HG02798 (cell line): ENCODE measurements around the gene NEU2.
"Not testable (repeated sequence)": the region's sequence is repeated elsewhere in the genome, so short reads cannot be mapped to it uniquely, and the experiment has no call there.

Experiments
- ATAC-seq: cut with Tn5 transposase; IDR thresholded peaks from one replicate; pipeline ENCODE4 v1.9.1; 2021; ENCODE audit warnings: mild to moderate bottlenecking; ENCODE audit not compliant: unreplicated experiment, poor library complexity

Gene NEU2

DNA sequence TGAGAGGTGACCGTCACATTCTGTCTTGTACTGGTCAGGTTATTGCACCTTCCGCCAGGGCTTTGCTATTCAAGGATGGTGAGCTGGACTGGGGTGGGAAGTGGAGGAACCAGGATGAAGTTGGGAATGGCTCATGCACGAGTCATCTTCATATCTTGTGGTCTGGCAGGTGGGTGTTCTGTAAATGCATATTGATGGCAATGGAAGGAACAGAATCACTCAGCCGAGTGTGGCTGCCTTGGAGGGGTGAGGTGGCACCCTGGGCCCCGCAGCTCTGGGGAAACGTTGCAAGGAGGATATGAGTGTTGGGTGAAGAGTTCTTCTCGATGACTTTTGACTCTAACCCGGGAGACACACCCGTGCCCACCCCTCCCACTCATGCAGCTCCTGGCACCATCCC is 1.2 kb downstream of the NEU2 start:
- no peak for ATAC-seq

DNA sequence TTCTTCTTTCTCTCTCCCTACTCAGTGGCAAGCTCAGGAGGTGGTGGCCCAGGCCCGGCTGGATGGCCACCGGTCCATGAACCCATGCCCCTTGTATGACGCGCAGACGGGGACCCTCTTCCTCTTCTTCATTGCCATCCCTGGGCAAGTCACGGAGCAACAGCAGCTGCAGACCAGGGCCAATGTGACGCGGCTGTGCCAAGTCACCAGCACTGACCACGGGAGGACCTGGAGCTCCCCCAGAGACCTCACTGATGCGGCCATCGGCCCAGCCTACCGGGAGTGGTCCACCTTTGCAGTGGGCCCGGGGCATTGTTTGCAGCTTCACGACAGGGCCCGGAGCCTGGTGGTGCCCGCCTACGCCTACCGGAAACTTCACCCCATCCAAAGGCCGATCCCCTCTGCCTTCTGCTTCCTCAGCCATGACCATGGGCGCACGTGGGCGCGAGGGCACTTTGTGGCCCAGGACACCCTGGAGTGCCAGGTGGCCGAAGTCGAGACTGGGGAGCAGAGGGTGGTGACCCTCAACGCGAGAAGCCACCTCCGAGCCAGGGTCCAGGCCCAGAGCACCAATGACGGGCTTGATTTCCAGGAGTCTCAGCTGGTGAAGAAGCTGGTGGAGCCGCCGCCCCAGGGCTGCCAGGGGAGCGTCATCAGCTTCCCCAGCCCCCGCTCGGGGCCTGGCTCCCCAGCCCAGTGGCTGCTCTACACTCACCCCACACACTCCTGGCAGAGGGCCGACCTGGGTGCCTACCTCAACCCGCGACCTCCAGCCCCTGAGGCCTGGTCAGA is 1.8 kb downstream of the NEU2 start:
- no peak for ATAC-seq

DNA sequence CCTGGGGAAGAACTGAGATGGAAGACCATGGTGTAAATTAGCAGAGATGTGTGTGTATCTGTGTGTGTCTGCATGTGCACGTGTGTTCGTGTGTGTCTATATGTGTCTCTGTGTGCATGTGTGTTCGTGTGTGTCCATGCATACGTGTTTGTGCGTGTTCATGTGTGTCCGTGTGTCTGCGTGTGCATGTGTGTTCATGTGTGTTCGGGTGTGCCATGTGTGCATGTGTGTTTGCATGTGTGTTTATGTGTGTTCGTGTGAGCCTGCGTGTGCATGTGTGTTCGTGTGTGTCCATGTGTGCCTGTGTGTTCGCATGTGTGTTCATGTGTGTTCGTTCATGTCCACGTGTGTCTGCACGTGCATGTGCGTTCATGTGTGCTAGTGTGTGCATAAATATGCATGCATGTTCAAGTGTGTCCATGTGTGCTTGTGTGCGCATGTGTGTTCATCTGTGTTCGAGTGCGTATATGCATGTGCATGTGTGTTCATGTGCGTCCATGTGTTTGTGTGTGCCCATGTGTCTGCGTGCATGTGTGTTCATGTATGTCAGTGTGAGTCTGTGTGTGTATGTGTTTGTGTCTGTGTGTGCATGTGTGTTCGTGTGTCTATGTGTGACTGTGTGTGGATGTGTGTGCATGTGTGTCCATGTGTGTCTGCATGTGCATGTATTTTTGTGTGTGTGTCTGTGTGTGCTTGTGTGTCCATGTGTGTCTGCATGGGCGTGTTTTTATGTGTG is 3.1 kb downstream of the NEU2 start:
- no peak for ATAC-seq

DNA sequence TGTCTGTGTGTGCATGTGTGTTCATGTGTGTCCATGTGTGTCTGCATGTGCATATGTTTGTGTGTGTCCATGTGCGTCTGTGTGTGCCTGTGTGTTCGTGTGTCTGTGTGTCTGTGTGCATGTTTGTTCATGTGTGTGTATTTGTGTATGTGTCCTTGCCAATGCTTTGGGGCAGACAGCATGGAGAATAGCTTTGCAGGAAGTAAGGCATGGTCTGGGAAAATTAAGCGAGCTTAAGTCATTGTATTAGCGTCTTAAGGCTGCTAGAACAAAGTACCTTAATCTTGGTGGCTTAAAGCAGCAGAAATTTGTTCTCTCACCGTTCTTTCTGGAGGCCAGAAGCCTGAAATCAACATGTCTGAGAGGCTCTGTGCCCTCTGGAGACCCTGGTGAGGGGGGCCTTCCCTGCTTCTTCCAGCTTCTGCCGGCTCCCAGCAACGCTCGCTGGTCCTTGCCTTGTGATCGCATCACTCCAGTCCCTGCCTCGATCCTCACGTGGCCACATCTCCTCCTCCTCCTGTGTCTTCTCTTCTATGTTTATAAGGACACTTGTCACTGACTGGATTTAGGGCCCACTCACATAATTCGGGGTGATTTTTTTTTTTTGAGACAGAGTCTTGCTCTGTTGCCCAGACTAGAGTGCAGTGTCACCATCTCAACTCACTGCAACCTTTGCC is 3.8 kb downstream of the NEU2 start:
- no peak for ATAC-seq

DNA sequence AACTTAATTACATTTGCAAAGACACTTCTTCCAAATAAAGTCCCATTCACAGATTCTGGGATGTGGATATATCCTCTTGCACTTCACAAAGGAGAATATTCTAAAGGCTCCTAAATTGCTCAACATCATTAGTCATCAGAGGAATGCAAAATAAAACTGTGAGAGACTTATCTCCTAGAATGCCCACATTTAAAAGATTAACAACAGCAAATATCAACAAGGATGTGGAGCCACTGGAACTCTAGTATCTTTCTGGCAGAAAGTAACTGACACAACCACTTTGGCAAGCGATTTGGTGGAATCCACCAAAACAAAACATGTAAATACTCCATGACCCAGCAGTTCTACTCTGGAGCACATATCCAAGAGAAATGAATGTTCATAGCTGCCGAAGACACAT is 4.6 kb downstream of the NEU2 start:
- no peak for ATAC-seq

DNA sequence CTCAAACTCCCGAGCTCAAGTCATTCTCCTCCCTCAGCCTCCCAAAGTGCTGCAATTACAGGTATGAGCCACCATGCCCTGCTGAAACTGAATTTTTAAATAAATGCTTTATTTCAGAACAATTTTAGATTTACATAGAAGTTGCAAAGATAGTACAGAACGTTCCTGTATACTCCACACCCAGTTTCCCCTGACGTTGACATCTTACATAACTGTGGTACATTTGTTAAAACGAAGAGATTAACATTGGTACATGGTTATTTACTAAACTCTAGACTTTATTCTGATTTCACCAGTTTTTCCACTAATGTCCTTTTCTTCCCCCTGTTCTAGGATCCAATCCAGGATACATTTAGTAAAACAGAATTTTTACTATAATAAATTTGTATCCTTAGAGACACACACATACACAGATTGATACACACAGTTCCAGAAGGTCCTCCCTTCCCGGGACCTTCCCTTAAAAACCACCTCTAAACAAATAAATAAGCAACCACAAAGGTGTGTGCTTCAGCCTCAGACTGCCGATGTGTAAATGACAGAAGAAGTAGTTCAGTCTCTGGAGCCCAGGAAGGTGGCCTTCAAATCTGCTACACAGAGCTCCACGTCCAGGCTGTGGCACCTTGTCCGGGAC is 6.9 kb downstream of the NEU2 start:
- no peak for ATAC-seq

DNA sequence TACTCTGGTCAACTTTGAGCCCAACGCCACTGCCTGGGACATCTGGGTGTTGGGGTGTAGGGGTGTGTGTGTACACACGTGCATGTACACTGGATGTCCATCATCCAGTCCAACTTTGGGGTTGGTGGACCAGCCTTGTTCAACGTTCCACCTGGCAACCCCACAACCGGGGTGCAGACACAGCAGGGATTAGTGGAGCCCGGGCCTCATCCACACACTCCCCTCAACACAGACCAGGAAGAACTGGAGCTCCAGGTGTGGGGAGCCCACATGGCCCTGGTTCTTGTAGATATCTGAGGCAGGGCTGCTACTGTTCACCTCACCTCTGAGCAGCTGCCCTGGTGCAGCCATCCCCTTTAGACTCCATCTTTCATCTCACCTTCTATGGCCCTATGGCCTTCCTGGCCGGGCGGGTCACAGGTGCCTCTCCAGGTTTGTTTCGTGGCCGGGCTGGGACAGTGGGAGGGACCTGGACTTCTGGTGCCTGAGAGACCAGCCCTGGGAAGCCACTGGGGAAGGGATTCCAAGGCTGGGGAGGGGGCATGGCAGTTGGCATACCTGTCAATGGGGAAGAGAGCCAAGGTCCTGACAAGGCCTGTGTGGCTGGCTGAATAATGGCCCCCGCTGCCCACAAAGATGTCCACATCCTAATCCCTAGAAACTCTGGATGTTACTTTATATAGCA is 7.5 kb downstream of the NEU2 start:
- no peak for ATAC-seq

DNA sequence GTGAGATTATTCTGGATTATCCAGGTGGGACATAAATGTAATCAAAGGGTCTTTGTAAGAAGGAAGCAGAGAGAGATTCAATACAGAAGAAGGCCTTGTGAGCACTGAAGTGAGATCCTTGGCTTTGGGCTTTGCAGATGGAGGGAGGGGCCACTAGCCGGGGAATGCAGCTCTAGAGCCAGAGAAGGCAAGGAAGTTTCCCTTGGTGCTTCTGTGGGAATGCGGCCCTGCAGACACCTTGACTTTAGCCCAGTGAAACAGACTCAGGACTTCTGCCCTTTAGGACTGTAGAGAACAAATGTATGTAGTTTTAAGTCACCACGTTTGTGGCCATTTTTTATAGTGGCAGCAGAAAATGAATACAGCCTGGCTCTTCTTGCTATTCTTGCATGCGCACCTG is 8.1 kb downstream of the NEU2 start:
- ATAC-seq, result no peak

DNA sequence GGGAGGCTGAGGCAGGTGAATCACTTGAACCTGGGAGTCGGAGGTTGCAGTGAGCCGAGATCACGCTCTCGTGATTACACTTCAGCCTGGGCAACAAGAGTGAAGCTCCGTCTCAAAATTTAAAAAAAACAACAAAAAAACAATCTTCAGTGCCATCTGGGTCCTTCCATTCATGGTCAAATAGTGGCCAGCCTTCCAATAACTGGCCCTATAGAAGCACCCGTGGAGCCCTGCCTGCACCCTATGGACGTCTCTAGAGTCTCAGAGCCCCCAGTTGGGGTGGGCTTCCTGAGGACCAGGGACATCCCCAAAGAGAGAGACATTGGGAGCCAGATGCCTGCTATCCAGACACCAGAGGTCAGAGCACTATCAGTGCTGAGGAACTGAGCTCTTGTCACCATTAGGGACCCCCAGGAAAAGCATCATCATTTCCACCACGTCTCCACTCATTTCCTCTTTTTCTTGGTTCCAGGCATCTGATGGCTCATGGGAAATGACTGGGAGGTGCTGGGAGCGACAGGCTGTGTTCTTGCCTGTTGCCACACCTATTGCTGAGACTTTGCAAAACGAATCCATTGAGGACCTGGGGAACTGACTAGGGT is 9.4 kb downstream of the NEU2 start:
- ATAC-seq, result no peak

DNA sequence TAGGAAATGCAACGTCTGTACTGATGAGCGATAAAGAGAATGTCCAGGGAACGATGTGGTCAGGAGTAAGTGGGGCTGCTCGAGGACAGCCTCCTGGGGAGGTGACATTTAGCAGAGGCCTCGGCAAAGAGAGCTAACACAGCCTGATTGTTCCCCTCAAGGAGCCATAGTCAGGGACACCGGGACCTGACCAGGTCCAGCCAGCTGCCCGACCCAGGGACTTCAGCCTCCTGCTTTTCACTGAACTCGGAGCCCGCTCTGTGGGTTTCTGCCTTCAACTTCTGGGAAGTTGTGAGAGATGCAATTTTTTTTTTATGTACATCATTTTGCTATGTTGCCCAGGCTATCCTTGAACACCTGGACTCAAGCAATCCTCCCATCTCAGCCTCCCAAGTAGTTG is 10.1 kb downstream of the NEU2 start:
- no peak for ATAC-seq

DNA sequence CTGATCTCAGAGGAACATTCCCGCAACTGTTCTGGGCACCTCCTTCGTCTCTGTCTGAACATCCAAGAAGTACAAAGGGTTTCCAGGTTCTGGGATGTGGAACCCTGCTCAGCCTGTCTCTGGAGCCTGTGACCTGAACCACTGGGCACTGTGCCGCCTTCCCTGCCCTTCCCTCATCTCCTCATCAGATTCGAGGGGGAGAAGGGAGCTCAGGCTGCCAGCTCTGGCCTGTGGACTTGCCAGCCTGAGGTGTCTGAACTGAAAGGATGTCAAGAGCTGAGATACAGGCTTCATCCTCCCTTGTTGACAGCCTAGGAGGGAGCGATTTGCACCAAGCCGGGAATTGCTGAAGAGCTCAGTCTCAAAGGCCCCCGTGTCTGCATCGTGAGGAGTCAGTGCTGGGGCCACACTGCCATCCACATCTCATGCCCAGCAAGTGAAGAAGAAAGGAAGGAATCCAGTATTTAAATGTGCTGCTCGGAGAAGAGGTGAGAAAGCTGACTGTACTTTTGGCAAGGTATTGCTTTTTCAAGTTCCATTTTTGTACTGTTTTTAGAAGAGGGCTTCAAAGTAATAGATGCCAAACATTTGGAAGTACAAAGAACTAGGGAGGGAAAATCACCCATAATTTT is 12.6 kb downstream of the NEU2 start:
- ATAC-seq, result no peak

DNA sequence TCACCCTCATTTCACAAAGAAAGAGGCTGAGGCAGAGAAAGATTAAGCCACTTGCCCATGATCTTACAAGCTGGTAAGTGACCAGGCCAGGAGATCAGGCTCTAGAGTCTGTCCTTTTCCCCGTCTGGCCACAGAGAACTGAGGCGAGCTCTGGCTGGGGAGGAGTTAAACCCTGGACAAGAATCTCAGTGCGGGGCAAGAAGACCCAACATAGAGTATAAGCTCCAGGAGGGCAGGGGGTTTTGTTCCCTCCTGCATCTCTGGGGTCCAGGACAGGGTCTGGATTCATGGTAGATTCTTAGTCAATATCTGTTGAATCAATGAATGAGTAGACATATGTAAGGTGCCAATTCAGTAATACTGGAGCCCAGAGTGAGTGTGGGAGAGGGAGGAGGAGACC is 14.7 kb downstream of the NEU2 start:
- no peak for ATAC-seq

DNA sequence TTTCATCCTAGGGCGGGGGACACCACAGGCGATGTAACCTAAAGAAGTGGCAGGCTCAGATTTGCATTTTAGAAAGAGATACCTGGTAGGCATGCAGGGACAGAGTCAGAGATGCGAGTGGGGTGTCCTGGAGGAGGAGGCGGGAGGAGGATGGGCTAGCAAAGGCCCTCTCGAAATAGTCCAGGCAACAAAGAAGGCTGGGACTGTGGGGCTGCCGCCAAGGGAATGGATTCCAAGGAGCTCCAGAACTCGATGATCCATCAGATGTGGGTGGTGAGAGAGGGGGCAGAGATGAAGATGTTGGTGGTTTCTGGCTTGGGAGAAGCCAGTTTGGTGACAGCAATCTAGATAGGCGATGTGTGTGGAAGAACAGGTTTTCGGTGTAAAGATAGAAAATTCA is 15.2 kb downstream of the NEU2 start:
- ATAC-seq, result no peak

DNA sequence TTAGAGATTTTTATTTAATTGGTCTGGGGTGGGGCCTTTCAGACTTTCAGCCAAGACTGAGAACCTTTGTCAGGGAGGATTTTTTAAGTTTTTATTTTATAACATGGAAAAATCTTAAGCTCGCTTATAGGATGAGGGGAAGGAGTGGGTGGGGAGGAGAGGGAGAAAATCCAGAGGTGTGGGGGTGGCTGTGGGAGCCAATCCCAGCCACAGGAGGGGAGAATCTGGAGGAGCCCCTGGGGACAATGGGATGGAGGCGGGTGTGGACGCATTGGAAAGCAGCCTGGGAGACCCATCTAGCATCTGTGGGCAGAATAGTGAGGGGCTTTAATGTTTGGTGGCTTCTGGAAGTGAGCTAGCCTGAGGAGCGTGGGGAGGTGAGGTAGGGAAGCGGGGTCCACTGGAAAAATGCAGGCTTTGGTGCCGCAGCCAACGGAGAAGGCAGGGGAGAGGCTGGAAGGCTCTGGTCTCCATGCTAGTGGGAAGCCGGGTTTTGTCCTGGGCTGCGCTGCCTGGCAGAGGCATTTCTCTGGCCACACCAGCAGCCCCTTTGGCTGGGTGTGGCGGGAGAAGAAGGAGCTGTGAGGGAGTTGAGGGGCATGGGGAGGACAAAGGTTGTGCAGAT is 16.2 kb downstream of the NEU2 start:
- no peak for ATAC-seq

DNA sequence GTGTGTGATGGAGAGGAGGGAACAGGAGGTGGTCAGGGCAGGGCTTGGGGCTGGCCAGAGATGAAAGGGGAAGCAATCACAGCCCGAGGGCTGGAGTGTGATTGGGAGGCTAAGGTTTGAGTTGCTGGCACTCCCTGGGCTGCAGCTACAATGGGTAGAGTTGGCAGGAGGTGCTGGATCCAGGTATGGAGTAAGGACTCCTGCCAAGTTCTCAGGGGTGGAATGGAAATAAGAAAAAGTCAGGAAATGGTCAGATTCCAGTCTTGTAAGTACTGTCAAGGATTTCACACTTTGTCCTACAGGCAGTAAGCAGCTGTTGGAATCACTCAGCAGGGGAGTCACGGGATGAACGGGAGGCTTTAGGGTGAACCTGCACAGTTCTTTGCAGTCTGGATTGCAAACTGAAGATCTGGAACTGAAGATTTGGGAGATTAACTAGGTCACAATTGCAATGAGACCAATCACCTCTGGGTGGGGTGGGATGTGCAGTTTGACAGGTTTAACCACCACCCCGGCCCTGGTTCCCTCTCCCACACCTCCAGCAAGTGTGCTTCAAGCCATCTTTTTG is 16.8 kb downstream of the NEU2 start:
- ATAC-seq, result no peak

DNA sequence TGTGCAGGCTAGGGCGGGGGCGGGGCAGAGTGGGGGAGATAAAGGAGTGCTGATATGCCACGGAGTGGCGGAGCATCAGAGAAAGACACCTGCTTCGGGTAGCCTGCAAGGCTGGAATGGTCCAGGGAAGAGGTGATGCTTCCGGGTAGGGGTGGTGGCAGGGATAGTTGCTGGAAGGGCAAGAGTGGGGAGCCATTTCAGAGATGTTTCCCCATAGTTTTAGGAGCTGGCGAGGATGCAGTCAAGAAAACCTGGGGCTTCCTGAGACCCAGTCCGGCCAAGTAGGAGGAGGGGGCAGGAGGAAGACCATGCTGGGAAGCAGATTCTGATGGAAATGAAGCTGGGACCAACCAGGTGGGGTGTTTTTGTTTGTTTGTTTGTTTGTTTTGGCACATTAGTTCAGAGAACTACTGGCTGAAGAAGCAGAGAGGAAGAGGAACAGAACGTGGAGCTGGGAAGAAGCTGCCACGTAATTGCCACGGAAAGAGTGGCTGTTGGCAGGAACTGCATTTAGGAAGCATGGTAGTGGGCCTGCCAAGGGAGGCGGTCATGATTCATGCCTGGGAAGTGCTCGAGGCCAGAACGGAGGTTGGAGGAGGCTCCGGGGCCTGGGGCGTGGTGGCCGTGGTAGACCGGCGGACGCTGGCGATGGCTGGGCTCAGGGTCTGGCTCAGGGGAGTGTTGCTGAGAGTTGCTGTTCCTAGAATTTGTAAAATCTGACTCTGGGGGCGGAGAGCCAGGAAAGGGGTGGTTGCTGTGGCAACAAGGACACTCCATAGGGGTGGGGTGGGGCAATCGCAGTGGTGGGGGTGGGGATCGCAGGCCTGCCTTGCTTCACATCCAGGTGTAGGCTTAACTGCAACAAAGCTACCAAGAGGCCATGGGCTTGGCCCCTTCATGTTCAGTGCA is 19.0 kb downstream of the NEU2 start:
- no peak for ATAC-seq

DNA sequence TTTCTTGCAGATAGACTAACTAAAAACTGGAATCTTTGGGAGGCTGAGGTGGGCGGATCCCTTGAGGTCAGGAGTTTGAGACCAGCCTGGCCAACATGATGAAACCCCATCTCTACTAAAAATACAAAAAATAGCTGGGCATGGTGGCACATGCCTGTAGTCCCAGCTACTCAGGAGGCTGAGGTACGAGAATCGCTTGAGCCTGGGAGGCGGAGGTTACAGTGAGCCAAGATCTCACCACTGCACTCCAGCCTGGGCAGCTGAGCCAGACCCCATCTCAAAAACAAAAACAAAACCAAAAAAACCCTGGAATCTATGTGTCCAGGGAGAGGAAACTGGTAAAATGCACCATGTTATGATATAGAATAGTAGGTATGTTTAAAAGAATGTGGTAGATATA is 20.0 kb downstream of the NEU2 start:
- not testable (repeated sequence) for ATAC-seq
